ENCODE results near the gene UBQLN2.
"Not testable (repeated sequence)": the region's sequence is repeated elsewhere in the genome, so short reads cannot be mapped to it uniquely, and the experiment has no call there.

UBQLN2 gene

DNA sequence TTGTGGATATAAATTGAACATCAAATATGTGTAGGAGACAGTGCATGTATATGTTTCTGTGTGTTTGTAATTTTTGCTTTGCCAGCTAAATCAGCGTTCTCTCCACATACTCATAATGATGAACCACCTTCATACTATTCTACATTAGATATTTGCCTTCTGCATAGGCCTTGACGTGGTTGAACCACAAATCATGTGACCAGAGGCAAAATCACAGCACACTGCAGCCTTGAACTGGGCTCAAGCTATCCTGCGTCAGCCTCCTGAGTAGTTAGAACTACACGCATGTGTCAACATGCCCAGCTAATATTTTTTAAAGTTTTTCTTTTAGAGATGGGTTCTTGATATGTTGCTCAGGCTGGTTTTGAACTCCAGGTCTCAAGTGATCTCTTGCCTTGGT lies 9.5 kb downstream of the UBQLN2 start:
- H3K27me3 ChIP-seq (ENCODE audit: insufficient read depth, low read length) = no peaks in the 10 kb centered on the region
- WGBS = 94% methylated on average over 4 of the region's 4 CpGs

DNA sequence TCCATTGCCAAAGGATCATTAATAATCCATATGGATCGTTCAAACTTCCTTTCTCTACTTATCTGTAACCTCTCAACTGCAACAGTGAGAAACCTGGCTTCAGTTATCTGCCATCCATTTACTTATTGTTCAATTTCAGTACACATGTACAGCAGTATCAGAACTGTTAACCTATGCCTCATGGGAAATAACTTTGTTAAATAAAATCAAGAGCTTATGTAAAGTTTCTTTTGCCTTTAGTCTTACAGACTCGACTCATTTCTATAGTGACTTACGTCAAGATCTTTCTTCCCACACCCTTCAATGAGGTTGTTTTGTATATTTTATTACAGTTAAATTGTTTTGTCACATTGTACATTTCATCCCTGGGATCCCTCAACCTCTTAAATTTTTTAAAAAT lies 11.4 kb downstream of the UBQLN2 start:
- H3K27ac ChIP-seq (ENCODE audit: low read depth, low read length) = no peak overlapping the region
- H3K27me3 ChIP-seq (ENCODE audit: insufficient read depth, low read length) = no peaks in the 10 kb centered on the region
- no peaks in the 10 kb centered on the region for H3K4me1 ChIP-seq (ENCODE audit: insufficient read depth, low read length)
- H3K9me3 ChIP-seq (ENCODE audit: insufficient read depth, low read depth, low read length) = no peaks in the 10 kb centered on the region
- H3K4me3 ChIP-seq (ENCODE audit: low read length) = no peak overlapping the region
- WGBS = 93% methylated on average over 1 of the region's 3 CpGs
- H3K36me3 ChIP-seq (ENCODE audit: insufficient read depth, low read length) = peaks cover 6% of the 10 kb centered on the region; the same call in 1 of the 2 replicates
- H3K9ac ChIP-seq (ENCODE audit: low read depth, low read length) = no peak overlapping the region

More for the DNA sequence above, 9.5 kb downstream of the UBQLN2 start:
- Histone ChIP-seq H3K4me3 (ENCODE audit: low read length) (no peak overlapping the region), H3K9ac (ENCODE audit: low read depth, low read length) (no peak overlapping the region), H3K27ac (ENCODE audit: low read depth, low read length) (no peak overlapping the region), H3K4me1 (ENCODE audit: insufficient read depth, low read length) (no peaks in the 10 kb centered on the region; the same call in 1 of the 2 replicates), H3K9me3 (ENCODE audit: insufficient read depth, low read depth, low read length) (no peaks in the 10 kb centered on the region), H3K36me3 (ENCODE audit: insufficient read depth, low read length) (peaks cover 9% of the 10 kb centered on the region; the same call in 1 of the 2 replicates)

DNA sequence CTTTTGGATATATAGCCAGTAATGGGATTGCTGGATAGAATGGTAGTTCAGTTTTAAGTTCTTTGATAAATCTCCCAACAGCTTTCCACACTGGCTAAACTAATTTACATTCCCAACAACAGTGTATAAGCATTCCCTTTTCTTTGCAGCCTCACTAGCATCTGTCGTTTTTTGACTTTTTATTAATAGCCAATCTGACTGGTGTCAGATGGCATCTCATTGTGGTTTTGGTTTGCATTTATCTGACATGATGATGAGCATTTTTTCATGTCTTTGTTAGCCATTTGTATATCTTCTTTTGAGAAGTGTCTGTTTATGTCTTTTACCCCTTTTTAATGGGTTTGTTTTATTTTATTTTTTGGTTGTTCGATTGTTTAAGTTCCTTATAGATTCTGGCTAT lies 13.3 kb downstream of the UBQLN2 start:
- Histone ChIP-seq H3K4me3 (ENCODE audit: low read length) (no peak overlapping the region), H3K4me1 (ENCODE audit: insufficient read depth, low read length) (no peaks in the 10 kb centered on the region), H3K9ac (ENCODE audit: low read depth, low read length) (no peak overlapping the region), H3K27me3 (ENCODE audit: insufficient read depth, low read length) (no peaks in the 10 kb centered on the region), H3K36me3 (ENCODE audit: insufficient read depth, low read length) (no peaks in the 10 kb centered on the region), H3K27ac (ENCODE audit: low read depth, low read length) (no peak overlapping the region), H3K9me3 (ENCODE audit: insufficient read depth, low read depth, low read length) (no peaks in the 10 kb centered on the region)
- WGBS = 94% methylated on average over 2 of the region's 2 CpGs

DNA sequence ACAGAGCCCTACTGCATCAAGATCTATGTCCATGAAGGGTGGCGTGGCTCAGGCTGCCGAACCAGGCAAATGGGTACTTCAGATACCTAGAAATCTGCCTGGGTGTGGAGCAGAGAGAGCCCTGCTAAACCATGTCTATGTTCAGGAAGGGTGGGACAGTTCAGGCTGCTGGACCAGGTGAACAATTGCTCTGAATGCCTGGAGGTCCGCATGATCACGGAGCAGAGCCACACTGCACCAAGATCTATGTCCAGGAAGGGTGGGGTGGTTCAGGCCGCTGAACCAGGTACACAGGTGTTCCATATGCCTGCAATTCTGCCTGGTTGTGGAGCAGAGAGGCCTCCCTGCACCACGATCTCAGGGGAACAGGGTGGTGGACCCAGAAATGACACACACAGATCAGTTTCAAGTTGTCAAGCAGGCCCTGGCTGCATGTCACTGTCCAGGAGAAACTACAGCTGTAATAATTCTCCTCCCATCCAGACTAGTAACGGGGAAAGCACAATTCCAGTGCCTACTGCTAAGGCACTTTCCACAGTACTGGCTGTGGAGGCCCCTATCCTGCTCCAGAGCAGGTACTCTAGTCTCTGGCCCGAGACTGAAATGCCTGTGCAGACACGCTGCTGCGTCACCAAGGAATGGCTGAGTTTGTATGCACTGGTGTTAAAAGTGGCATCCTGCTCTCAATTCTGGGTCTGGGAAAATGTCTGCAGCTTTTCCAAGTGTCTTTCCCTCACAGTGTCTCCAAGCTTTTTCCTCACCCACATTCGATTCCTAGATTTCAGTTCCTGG lies 25.2 kb downstream of the UBQLN2 start:
- H3K36me3 ChIP-seq (ENCODE audit: insufficient read depth, low read length) = no peaks in the 10 kb centered on the region; the same call in 1 of the 2 replicates
- H3K27me3 ChIP-seq (ENCODE audit: insufficient read depth, low read length) = no peaks in the 10 kb centered on the region
- H3K4me3 ChIP-seq (ENCODE audit: low read length) = no peak overlapping the region
- WGBS = 95% methylated on average over 10 of the region's 11 CpGs
- H3K4me1 ChIP-seq (ENCODE audit: insufficient read depth, low read length) = no peaks in the 10 kb centered on the region
- no peak overlapping the region for H3K9ac ChIP-seq (ENCODE audit: low read depth, low read length)
- H3K9me3 ChIP-seq (ENCODE audit: insufficient read depth, low read depth, low read length) = peaks cover 3% of the 10 kb centered on the region; the same call in 1 of the 2 replicates
- no peak overlapping the region for H3K27ac ChIP-seq (ENCODE audit: low read depth, low read length)

DNA sequence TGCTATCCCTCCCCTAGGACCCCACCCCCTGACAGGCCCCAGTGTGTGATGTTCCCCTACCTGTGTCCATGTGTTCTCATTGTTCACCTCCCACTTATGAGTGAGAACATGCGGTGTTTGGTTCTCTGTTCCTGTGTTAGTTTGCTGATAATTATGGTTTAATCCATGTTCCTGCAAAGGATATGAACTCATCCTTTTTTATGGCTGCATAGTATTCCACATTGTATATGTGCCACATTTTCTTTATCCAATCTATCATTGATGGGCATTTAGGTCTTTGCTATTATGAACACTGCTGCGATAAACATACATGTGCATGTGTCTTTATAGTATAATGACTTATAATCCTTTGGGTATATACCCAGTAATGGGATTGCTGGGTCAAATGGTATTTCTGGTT lies 28.4 kb downstream of the UBQLN2 start:
- not testable (repeated sequence) for H3K27ac ChIP-seq (ENCODE audit: low read depth, low read length); H3K9ac ChIP-seq (ENCODE audit: low read depth, low read length); H3K36me3 ChIP-seq (ENCODE audit: insufficient read depth, low read length); H3K4me1 ChIP-seq (ENCODE audit: insufficient read depth, low read length); H3K4me3 ChIP-seq (ENCODE audit: low read length); H3K27me3 ChIP-seq (ENCODE audit: insufficient read depth, low read length); H3K9me3 ChIP-seq (ENCODE audit: insufficient read depth, low read depth, low read length)
- no CpG with 5 or more reads among the region's 2 CpGs for WGBS

DNA sequence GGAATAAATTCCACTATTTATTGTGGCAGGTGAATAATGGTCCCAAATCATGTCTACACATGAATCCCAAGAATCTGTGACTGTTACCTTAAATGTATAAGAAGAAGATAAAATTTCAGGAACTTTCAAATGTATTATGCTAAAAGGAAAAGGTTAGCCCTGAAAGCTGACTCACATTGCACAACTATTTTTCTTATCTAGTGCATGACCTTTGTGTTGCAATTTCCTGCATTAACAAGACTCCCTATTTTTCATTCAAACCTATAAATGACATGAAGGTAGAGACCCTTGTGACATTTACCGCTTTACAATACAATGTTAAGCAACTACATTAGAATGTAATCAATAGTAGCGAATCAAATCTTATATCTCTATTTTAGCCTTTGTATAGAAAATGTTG lies 36.7 kb downstream of the UBQLN2 start:
- Histone ChIP-seq H3K27ac (ENCODE audit: low read depth, low read length) (no peak overlapping the region), H3K9me3 (ENCODE audit: insufficient read depth, low read depth, low read length) (no peaks in the 10 kb centered on the region), H3K4me1 (ENCODE audit: insufficient read depth, low read length) (no peaks in the 10 kb centered on the region), H3K36me3 (ENCODE audit: insufficient read depth, low read length) (no peaks in the 10 kb centered on the region), H3K4me3 (ENCODE audit: low read length) (no peak overlapping the region), H3K9ac (ENCODE audit: low read depth, low read length) (no peak overlapping the region), H3K27me3 (ENCODE audit: insufficient read depth, low read length) (no peaks in the 10 kb centered on the region)
- WGBS = no CpG with 5 or more reads among the region's 2 CpGs

DNA sequence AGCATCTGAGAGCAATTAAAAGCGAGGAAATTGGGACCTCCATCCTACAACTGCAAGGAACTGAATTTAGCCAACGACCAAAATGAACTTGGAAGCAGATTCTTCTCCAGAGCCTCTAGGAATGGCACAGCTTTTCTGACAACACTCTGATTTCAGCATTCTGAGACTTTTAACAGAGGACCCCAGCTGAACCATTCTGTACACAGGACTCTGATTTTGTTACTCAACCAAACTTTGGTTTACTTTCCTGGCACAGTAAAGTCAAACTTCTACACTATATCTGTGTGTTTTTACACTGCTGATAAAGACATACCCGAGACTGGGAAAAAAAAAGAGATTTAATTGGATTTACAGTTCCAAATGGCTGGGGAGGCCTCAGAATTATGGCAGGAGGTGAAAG lies 37.6 kb downstream of the UBQLN2 start:
- no peaks in the 10 kb centered on the region for H3K9me3 ChIP-seq (ENCODE audit: insufficient read depth, low read depth, low read length)
- H3K27ac ChIP-seq (ENCODE audit: low read depth, low read length) = no peak overlapping the region
- no peak overlapping the region for H3K9ac ChIP-seq (ENCODE audit: low read depth, low read length)
- no peaks in the 10 kb centered on the region for H3K27me3 ChIP-seq (ENCODE audit: insufficient read depth, low read length)
- 95% methylated on average over 3 of the region's 3 CpGs for WGBS
- H3K36me3 ChIP-seq (ENCODE audit: insufficient read depth, low read length) = no peaks in the 10 kb centered on the region
- H3K4me1 ChIP-seq (ENCODE audit: insufficient read depth, low read length) = no peaks in the 10 kb centered on the region
- no peak overlapping the region for H3K4me3 ChIP-seq (ENCODE audit: low read length)

DNA sequence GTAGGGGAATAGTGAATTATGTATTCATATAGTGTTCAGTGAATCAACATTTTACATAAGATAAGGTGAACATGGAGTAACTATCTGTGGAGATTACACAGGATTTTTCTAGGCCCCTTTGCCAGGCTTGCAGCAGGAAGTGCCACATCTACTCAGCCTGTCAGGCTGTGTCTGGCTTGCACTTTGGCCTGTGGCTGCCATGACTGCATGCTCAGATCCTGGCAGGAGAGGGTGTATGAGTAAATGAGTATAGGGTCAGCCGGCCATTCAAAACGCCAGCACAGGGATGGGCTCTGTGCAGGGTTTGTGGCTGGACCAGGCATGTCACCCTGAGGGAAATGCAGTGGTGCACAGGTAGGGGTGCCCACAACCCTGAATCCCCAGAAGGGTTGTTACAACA lies 51.9 kb downstream of the UBQLN2 start:
- no peak overlapping the region for H3K4me3 ChIP-seq (ENCODE audit: low read length)
- H3K27ac ChIP-seq (ENCODE audit: low read depth, low read length) = no peak overlapping the region
- 93% methylated on average over 2 of the region's 2 CpGs for WGBS
- no peak overlapping the region for H3K9ac ChIP-seq (ENCODE audit: low read depth, low read length)
- H3K4me1 ChIP-seq (ENCODE audit: insufficient read depth, low read length) = peaks cover 12% of the 10 kb centered on the region
- no peaks in the 10 kb centered on the region for H3K36me3 ChIP-seq (ENCODE audit: insufficient read depth, low read length)
- H3K27me3 ChIP-seq (ENCODE audit: insufficient read depth, low read length) = no peaks in the 10 kb centered on the region
- H3K9me3 ChIP-seq (ENCODE audit: insufficient read depth, low read depth, low read length) = no peaks in the 10 kb centered on the region

Measured in HUES64 (cell line).